Activated CD8-positive, alpha-beta memory T cell treated with anti-CD3 and anti-CD28 coated beads for 1 hour (primary cell): ENCODE measurements around the gene OR6Q1.

Source experiments
- DNase-seq, 2 donors: peaks; one replicate each; pipeline ENCODE4 v3.0.0-alpha.2; 2020; ENCODE audit warnings: low read depth in 1 of 2; ENCODE audit errors: extremely low read depth in 1 of 2

Gene OR6Q1

DNA sequence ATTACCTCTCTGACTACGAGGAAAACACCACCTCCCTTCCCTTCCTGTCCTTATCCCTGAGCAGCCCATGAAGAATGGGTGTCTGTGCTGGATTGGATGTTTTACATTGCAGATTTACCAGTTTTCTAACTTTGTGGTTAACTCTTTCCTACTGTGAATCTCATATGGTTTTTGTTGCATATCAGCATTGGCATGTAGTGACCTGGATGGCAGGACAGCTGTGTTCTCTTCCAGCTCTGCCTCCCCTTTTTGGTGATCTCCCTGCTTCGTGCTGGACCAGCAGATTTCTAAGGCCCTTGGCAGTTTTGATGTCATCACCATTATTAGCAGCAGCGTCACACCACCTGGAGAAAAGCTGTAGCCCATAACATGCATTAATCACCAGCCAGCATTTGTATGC, 26.7 kb downstream of the OR6Q1 start:
- no peak for DNase-seq

GRCh38 chr11:58058276-58059006, 27.7 kb downstream of the OR6Q1 start:
- DNase-seq = no peak

GRCh38 chr11:58059007-58059350, 28.2 kb downstream of the OR6Q1 start:
- no peak for DNase-seq

DNA sequence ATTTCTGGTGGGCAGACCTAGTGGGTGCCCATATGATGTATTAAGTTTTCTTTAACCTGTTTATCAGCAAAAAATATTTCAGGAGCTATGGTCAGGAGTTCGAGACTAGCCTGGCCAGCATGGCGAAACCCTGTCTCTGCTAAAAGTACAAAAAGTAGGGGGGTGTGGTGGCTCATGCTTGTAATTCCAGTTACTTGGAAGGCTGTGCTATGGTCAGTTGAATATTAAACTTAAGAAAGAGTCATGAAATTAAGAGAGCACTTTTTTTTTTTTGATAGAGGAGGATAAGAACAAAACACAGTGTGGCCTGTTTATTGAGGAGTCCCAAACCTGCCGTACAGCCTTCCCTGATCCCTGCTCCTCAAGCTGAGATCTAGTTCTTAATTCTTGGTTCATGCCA, 29.8 kb downstream of the OR6Q1 start:
- no peak for DNase-seq

GRCh38 chr11:58060939-58061672, 30.4 kb downstream of the OR6Q1 start:
- DNase-seq = no peak

DNA sequence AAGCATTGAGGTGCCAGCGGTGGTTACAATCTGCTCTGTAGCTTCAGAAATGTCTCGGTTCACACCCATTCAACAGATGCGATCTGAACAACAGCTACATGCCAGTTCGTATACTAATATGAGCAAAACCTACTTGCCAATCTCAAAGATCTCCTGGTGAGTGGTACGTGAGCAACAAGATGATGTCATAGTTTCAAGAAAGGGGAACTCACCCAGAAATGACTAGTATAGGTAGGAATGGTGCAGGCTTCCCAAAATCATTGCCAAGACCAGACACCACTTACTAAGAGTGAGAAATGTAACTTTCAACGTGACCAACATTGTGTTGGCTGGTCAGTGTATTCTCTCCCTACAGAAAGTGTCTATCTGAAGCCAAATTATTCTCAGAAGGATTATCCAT, 31.1 kb downstream of the OR6Q1 start:
- no peak for DNase-seq

DNA sequence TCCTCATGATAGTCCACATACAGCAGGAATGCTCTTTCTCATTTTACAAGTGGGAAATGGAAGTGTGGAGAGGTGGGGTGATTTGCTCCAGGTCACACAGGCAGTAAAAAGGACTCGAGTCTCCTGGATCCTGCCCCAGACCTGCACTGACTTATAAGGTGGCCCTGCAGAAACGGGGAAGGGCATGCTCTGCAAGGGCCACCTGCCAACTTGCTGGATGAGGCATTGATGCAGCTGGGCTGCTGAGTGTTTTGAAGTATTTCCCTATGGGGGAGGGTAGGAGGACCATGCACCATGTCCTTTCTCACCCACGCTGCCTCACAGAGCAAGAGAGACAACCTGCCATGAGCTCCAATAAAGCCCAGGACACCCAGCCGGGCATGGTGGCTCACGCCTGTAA, 36.9 kb downstream of the OR6Q1 start:
- no peak for DNase-seq

GRCh38 chr11:58068655-58069054, 37.9 kb downstream of the OR6Q1 start:
- DNase-seq = no peak

DNA sequence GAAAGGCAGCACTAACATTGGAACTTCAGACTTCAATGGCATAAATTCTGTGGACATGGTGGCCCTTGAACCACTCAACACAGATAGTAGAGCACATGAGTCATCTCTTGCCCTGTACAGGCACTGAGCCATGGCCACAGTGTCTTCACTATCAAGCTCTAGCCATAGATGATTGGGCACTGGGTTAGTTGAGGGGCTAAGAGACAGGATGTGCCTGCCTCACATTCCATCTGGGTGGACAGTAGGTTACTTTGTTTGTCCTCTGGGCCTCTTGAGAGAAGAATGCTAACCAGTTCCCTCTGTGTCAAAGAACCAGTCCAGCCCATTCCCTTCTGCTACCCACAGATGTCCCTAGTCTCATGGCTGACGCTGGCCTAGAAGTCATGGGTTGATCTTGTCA, 39.8 kb downstream of the OR6Q1 start:
- DNase-seq = no peak

DNA sequence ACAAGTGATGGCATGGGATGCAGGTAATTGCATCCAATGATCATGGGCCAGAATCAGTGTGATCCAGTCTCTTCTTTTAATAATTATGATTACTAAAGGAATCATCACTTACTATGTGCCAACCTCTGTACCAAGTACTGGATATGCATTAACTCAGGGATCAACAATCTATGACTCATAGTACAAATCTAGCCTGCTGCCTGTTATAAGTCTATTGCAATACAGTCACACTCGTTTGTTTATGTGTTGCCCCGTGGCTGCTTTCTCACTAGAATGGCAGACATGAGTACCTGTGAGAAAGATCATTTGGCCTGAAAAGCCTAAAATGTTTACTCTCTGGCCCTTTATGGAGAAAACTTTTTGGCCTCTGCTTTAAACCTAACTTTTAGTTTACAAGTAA, 45.0 kb downstream of the OR6Q1 start:
- DNase-seq = no peak
